GM23338 (cell line): Measurements from ENCODE around the gene FTCD.
"Not testable (repeated sequence)": the region's sequence is repeated elsewhere in the genome, so short reads cannot be mapped to it uniquely, and the experiment has no call there.

Experiments used
- CREB1 ChIP-seq: fragments of 250-450 bp; sonication (Bioruptor Pico); IDR thresholded peaks from 2 replicates; pipeline ENCODE4 v1.5.0; 2020; ENCODE audit warnings: low read depth, mild to moderate bottlenecking, moderate library complexity
- CTCF ChIP-seq, 2 experiments: fragments of 200-600 bp in 1 of 2; sonication (generic) in 1 of 2; conservative IDR thresholded peaks; 2 replicates each; pipeline versions ENCODE4 v1.5.1 to v1.6.1; 2016 to 2017; ENCODE audit warnings: antibody characterized with exemption in 2 of 2, low read depth in 2 of 2, mild to moderate bottlenecking in 2 of 2, moderate library complexity in 1 of 2
- ETS1 ChIP-seq: IDR thresholded peaks from 2 replicates; pipeline ENCODE4 v1.6.1; 2016; ENCODE audit warnings: antibody characterized with exemption
- EZH2 ChIP-seq: fragments of 200-600 bp; sonication (generic); IDR thresholded peaks from one replicate; pipeline ENCODE4 v1.8.0; 2017; ENCODE audit warnings: antibody characterized with exemption, mild to moderate bottlenecking, low read depth; ENCODE audit not compliant: unreplicated experiment
- EZH2phosphoT487 ChIP-seq: fragments of 200-600 bp; sonication (generic); IDR thresholded peaks from one replicate; pipeline ENCODE4 v1.8.1; 2018; ENCODE audit warnings: antibody characterized with exemption; ENCODE audit not compliant: unreplicated experiment
- JUNB ChIP-seq: IDR thresholded peaks from one replicate; pipeline ENCODE4 v1.6.1; 2016; ENCODE audit warnings: antibody characterized with exemption; ENCODE audit not compliant: unreplicated experiment
- NANOG ChIP-seq: IDR thresholded peaks from 2 replicates; pipeline ENCODE4 v1.6.1; 2016; ENCODE audit warnings: antibody characterized with exemption, borderline replicate concordance
- POLR2AphosphoS5 ChIP-seq: IDR thresholded peaks from 2 replicates; pipeline ENCODE4 v1.6.1; 2016; ENCODE audit warnings: antibody characterized with exemption, low read depth
- REST ChIP-seq: IDR thresholded peaks from one replicate; pipeline ENCODE4 v1.6.1; 2018; ENCODE audit warnings: antibody characterized with exemption; ENCODE audit not compliant: unreplicated experiment
- STAT1 ChIP-seq: IDR thresholded peaks from one replicate; pipeline ENCODE4 v1.6.1; 2016; ENCODE audit warnings: antibody characterized with exemption; ENCODE audit not compliant: unreplicated experiment
- ZNF114 ChIP-seq: fragments of 250-450 bp; sonication (Bioruptor Pico); IDR thresholded peaks from 2 replicates; pipeline ENCODE4 v1.5.0; 2020; ENCODE audit warnings: mild to moderate bottlenecking, moderate library complexity
- ZNF331 ChIP-seq: fragments of 250-450 bp; sonication (Bioruptor Pico); IDR thresholded peaks from 2 replicates; pipeline ENCODE4 v1.5.0; 2020; ENCODE audit warnings: low read depth, mild to moderate bottlenecking, moderate library complexity
- ZNF462 ChIP-seq: fragments of 250-450 bp; sonication (Bioruptor Pico); IDR thresholded peaks from 2 replicates; pipeline ENCODE4 v1.5.0; 2020; ENCODE audit warnings: mild to moderate bottlenecking, moderate library complexity

- TF ChIP-seq JUNB; EZH2phosphoT487; CTCF (conservative IDR thresholded peaks at IDR 0.05; ENCODE audit: low read depth in 2 of 2); REST; POLR2AphosphoS5; EZH2; CREB1; ZNF114 (CRISPR knock-in tag); ZNF331 (CRISPR knock-in tag); STAT1; NANOG; ETS1; ZNF462: not testable (repeated sequence)
Measured at GRCh38 chr21:46200877-46201803, 45.8 kb upstream of the FTCD start.
